ENCODE measurements around the gene PKP2. TPM values are rescaled to one million over a fixed set of nuclear protein-coding genes. Genes with fewer than 3 reads are reported as not detected.

Gene PKP2
- total RNA-seq, 1 experiment from 2014 or later: 18.4 TPM

GRCh38 chr12:32926356-32926755 is 29.8 kb upstream of the PKP2 start:
- Mint-ChIP-seq H3K4me3 (no peak overlapping the region), H3K4me1 (no peaks in the 10 kb centered on the region), H3K9me3 (no peaks in the 10 kb centered on the region), H3K36me3 (ENCODE audit: insufficient read depth in 1 of 3, low read depth in 3 of 3) (no peaks in the 10 kb centered on the region), H3K27me3 (ENCODE audit: low read depth) (no peaks in the 10 kb centered on the region), H3K27ac (no peak overlapping the region)
- Histone ChIP-seq H2BK120ac (ENCODE audit: low read depth, low read length, poor library complexity, severe bottlenecking) (no peak overlapping the region), H3K14ac (ENCODE audit: insufficient read depth, low read length) (no peak overlapping the region), H3K18ac (ENCODE audit: insufficient read length, low read depth, low read length) (no peak overlapping the region), H4K5ac (ENCODE audit: insufficient read length, low read depth, low read length) (no peak overlapping the region), H2AFZ (ENCODE audit: low read length) (no peak overlapping the region), H2BK15ac (ENCODE audit: low read depth, low read length) (no peak overlapping the region), H3K23ac (ENCODE audit: insufficient read length, low read depth, low read length) (no peak overlapping the region), H4K91ac (ENCODE audit: insufficient read length, low read depth, low read length) (no peak overlapping the region), H3K9me3 (ENCODE audit: control insufficient read depth, low read depth, low read length) (no peaks in the 10 kb centered on the region), H3T11ph (ENCODE audit: low read length) (no peak overlapping the region), H3K4me1 (ENCODE audit: insufficient read depth, low read length) (no peaks in the 10 kb centered on the region), H3K23me2 (ENCODE audit: insufficient read length, low read depth, low read length, poor library complexity, severe bottlenecking) (no peaks in the 10 kb centered on the region), H3K27ac (ENCODE audit: insufficient read length, low read depth, low read length) (no peak overlapping the region), H3K4me2 (ENCODE audit: insufficient read depth, insufficient read length, low read length) (no peak overlapping the region), H4K8ac (replicated peaks; ENCODE audit: insufficient read length, low read depth, low read length) (no peak overlapping the region), H2BK5ac (ENCODE audit: insufficient read length, low read length) (no peak overlapping the region), H4K20me1 (ENCODE audit: control insufficient read depth, insufficient read depth, insufficient read length) (no peaks in the 10 kb centered on the region), H3K4ac (ENCODE audit: low read depth, low read length) (no peak overlapping the region), H3K56ac (ENCODE audit: insufficient read length, low read depth, low read length) (no peak overlapping the region), H3K9ac (ENCODE audit: extremely low read depth, insufficient read length, low read length) (no peak overlapping the region), H2BK20ac (ENCODE audit: low read depth, low read length, poor library complexity, severe bottlenecking) (no peak overlapping the region), H3K27me3 (ENCODE audit: insufficient read depth, low read length) (no peaks in the 10 kb centered on the region), H2BK12ac (ENCODE audit: insufficient read length, low read depth, low read length) (no peak overlapping the region), H3K79me2 (ENCODE audit: insufficient read depth, low read length) (no peaks in the 10 kb centered on the region), H3K79me1 (ENCODE audit: insufficient read depth, low read depth, low read length, poor library complexity, severe bottlenecking) (no peaks in the 10 kb centered on the region), H2AK5ac (ENCODE audit: insufficient read length, low read length) (no peak overlapping the region)
- no peak for TF ChIP-seq CTCF (conservative IDR thresholded peaks at IDR 0.05)
- WGBS (ENCODE audit: extremely low coverage, insufficient read length, low lambda C conversion rate): no CpG with 5 or more reads among the region's 1 CpG
- no peak for DNase-seq
